Hepatocyte (in vitro differentiated cells): Measurements from ENCODE around the gene NT5M. TPM values are rescaled to one million over a fixed set of nuclear protein-coding genes. Genes with fewer than 3 reads are reported as not detected.

Experiments used
- DNase-seq: peaks from one replicate; pipeline ENCODE4 v3.0.0-alpha.2; 2016; ENCODE audit warnings: low spot score
- H2AFZ ChIP-seq: fragments of 200-600 bp; sonication (generic); 2 replicates; pipeline ENCODE4 v1.6.0; 2016; ENCODE audit warnings: antibody characterized with exemption, mild to moderate bottlenecking
- H3K27ac ChIP-seq: fragments of 200-600 bp; sonication (generic); 2 replicates; pipeline ENCODE4 v1.5.1; 2016; ENCODE audit warnings: mild to moderate bottlenecking
- H3K27me3 ChIP-seq: fragments of 200-600 bp; sonication (generic); 2 replicates; pipeline ENCODE4 v1.6.1; 2016
- H3K36me3 ChIP-seq: fragments of 200-600 bp; sonication (generic); replicated peaks from 2 replicates; pipeline ENCODE4 v1.5.1; 2016; ENCODE audit warnings: low read depth; ENCODE audit not compliant: insufficient read depth
- H3K4me1 ChIP-seq: fragments of 200-600 bp; sonication (generic); 2 replicates; pipeline ENCODE4 v1.5.1; 2016; ENCODE audit warnings: mild to moderate bottlenecking, moderate library complexity; ENCODE audit not compliant: insufficient read depth
- H3K4me2 ChIP-seq: fragments of 200-600 bp; sonication (generic); 2 replicates; pipeline ENCODE4 v1.6.0; 2016
- H3K4me3 ChIP-seq: fragments of 200-600 bp; sonication (generic); 2 replicates; pipeline ENCODE4 v1.5.1; 2016; ENCODE audit warnings: mild to moderate bottlenecking
- H3K79me2 ChIP-seq: fragments of 200-600 bp; sonication (generic); 2 replicates; pipeline ENCODE4 v1.6.0; 2017; ENCODE audit warnings: mild to moderate bottlenecking
- H3K9me2 ChIP-seq: fragments of 200-600 bp; sonication (generic); replicated peaks from 2 replicates; pipeline ENCODE4 v1.6.0; 2017; ENCODE audit warnings: mild to moderate bottlenecking; ENCODE audit not compliant: insufficient read depth
- H3K9me3 ChIP-seq: fragments of 200-600 bp; sonication (generic); 2 replicates; pipeline ENCODE4 v1.5.1; 2016; ENCODE audit warnings: low read depth, mild to moderate bottlenecking
- H4K20me1 ChIP-seq: fragments of 200-600 bp; sonication (generic); 2 replicates; pipeline ENCODE4 v1.6.0; 2016; ENCODE audit warnings: mild to moderate bottlenecking; ENCODE audit not compliant: insufficient read depth, poor library complexity, severe bottlenecking
- EZH2 ChIP-seq: fragments of 200-600 bp; sonication (generic); IDR thresholded peaks from 2 replicates; pipeline ENCODE4 v1.6.1; 2016; ENCODE audit warnings: antibody characterized with exemption, mild to moderate bottlenecking, borderline replicate concordance
- EZH2phosphoT487 ChIP-seq: fragments of 200-600 bp; sonication (generic); IDR thresholded peaks from one replicate; pipeline ENCODE4 v1.6.1; 2018; ENCODE audit warnings: antibody characterized with exemption, mild to moderate bottlenecking, low read depth, moderate library complexity; ENCODE audit not compliant: unreplicated experiment, severe bottlenecking
- WGBS: methylation state at CpG from one replicate; pipeline ENCODE4 v1.1.6; 2016; ENCODE audit warnings: low lambda C conversion rate; ENCODE audit errors: missing lambda C conversion rate; 5-methylcytosine and 5-hydroxymethylcytosine counted together
- polyA plus RNA-seq: library from polyadenylated mRNA; unstranded; fragments of >200 nt; fragmentation: Nextera tagmentation; extraction: Ambion mirVana; gene quantifications from 2 replicates; pipeline ENCODE4 v1.2.1, GENCODE V29; 2016
- total RNA-seq: library from RNA; depleted of rRNA; stranded (reverse); fragments of >200 nt; gene quantifications from 2 replicates; pipeline ENCODE4 v1.2.3, GENCODE V29; 2014
- TF ChIP-seq, protein P1 (sequence below): fragments of 200-600 bp; sonication (generic); IDR thresholded peaks from 2 replicates; pipeline ENCODE4 v1.5.1; 2016; ENCODE audit warnings: antibody characterized with exemption, mild to moderate bottlenecking; ENCODE audit not compliant: poor library complexity

The NT5M gene
- total and polyA plus RNA-seq, 2 experiments from 2014 or later = 3.4 to 3.5 TPM

DNA sequence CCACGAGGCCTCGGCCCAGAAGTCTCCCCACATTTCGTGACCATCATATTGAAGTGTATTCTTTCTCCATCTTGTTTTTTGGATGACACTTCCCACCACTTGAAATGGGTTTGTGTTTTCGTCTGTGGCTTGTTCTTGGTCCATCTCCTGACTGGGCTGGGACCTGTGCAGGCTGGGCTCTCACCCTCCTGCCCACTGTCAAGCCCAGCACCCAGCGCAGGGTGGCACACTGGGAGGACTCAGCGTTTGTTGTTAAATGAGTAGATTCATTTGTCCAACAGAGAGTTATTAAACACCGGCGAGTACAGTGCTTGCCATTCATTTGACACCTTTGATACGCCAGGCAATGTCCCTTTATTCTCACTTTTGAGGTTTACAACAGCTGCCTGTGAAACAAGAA, 22.6 kb downstream of the NT5M start:
- Histone ChIP-seq H3K9me3 (no peaks in the 10 kb centered on the region), H3K4me1 (no peaks in the 10 kb centered on the region), H3K27me3 (no peaks in the 10 kb centered on the region), H3K27ac (no peak overlapping the region), H3K9me2 (no peaks in the 10 kb centered on the region), H3K4me3 (no peak overlapping the region), H3K79me2 (no peaks in the 10 kb centered on the region), H2AFZ (no peak overlapping the region), H3K4me2 (no peak overlapping the region), H3K36me3 (no peaks in the 10 kb centered on the region), H4K20me1 (no peaks in the 10 kb centered on the region)
- DNase-seq = no peak
- WGBS = 93% methylated on average over 9 of the region's 9 CpGs
- TF ChIP-seq EZH2 = no peak
- TF ChIP-seq, protein P1, sequence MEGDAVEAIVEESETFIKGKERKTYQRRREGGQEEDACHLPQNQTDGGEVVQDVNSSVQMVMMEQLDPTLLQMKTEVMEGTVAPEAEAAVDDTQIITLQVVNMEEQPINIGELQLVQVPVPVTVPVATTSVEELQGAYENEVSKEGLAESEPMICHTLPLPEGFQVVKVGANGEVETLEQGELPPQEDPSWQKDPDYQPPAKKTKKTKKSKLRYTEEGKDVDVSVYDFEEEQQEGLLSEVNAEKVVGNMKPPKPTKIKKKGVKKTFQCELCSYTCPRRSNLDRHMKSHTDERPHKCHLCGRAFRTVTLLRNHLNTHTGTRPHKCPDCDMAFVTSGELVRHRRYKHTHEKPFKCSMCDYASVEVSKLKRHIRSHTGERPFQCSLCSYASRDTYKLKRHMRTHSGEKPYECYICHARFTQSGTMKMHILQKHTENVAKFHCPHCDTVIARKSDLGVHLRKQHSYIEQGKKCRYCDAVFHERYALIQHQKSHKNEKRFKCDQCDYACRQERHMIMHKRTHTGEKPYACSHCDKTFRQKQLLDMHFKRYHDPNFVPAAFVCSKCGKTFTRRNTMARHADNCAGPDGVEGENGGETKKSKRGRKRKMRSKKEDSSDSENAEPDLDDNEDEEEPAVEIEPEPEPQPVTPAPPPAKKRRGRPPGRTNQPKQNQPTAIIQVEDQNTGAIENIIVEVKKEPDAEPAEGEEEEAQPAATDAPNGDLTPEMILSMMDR = no peak
- no peak for TF ChIP-seq EZH2phosphoT487

DNA sequence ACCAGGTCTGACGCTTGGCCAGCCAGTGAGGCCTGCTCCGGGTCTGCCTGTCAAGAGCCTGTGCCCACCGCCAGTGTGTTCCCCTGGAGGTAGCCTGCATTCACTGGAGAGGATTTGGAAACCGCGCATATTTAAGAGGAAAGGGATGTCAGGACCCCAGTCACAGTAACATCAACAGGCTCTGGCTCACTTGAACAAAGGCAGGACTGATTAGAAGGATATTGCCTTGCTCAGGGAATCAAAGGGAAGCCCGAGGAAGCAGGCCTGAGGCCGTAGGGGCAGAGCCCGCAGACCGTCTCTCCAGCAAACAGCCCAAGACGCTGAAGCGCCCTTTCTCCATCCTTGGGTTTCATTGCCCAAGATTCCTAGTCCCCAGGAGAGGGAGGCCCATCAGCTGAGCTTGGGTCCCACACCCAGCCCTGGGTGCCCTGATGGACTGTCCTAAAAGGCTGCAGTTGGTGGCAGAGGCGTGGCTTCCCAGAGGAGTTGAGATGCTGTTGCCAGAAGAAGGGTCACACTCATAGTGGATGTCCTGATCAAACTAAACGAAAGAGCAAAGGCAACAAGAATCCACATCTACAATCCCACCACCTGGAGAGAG, 23.2 kb downstream of the NT5M start:
- H3K9me3 ChIP-seq = no peaks in the 10 kb centered on the region
- no peak overlapping the region for H2AFZ ChIP-seq
- H3K4me3 ChIP-seq = no peak overlapping the region
- no peaks in the 10 kb centered on the region for H4K20me1 ChIP-seq
- no peak for TF ChIP-seq EZH2phosphoT487
- no peak for TF ChIP-seq EZH2
- TF ChIP-seq, protein P1 = no peak
- H3K27ac ChIP-seq = no peak overlapping the region
- no peaks in the 10 kb centered on the region for H3K36me3 ChIP-seq
- no peaks in the 10 kb centered on the region for H3K27me3 ChIP-seq
- DNase-seq = no peak
- H3K9me2 ChIP-seq = no peaks in the 10 kb centered on the region
- H3K4me2 ChIP-seq = no peak overlapping the region
- no peaks in the 10 kb centered on the region for H3K79me2 ChIP-seq
- H3K4me1 ChIP-seq = no peaks in the 10 kb centered on the region
- WGBS = 88% methylated on average over 13 of the region's 13 CpGs

DNA sequence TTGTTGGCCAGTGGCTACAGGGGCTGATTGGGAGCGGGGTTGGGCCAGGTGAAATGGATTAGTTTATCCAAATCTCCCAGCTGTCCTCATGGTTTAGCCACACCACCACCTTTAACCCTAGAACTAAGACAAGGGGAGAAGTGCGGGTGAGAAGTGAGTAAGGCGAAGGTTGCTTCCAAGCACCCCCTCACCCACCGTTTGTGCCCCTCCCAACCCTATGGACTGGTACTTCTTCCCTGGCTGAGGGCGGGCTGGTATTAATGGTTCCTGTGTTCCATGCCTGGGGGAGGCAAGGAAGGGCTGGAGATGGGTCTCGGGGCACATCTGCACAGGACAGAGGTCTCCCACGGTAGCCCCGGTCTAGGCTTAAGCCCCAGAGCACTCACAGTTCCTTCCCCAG, 25.1 kb downstream of the NT5M start:
- Histone ChIP-seq H3K36me3 (no peaks in the 10 kb centered on the region), H3K9me3 (no peaks in the 10 kb centered on the region), H3K79me2 (no peaks in the 10 kb centered on the region), H2AFZ (no peak overlapping the region), H4K20me1 (no peaks in the 10 kb centered on the region), H3K9me2 (no peaks in the 10 kb centered on the region), H3K4me2 (no peak overlapping the region), H3K4me3 (no peak overlapping the region), H3K27me3 (no peaks in the 10 kb centered on the region), H3K27ac (no peak overlapping the region), H3K4me1 (no peaks in the 10 kb centered on the region)
- no peak for DNase-seq
- WGBS = 78% methylated on average over 8 of the region's 8 CpGs
- TF ChIP-seq EZH2 = no peak
- TF ChIP-seq, protein P1 = no peak
- TF ChIP-seq EZH2phosphoT487 = no peak

DNA sequence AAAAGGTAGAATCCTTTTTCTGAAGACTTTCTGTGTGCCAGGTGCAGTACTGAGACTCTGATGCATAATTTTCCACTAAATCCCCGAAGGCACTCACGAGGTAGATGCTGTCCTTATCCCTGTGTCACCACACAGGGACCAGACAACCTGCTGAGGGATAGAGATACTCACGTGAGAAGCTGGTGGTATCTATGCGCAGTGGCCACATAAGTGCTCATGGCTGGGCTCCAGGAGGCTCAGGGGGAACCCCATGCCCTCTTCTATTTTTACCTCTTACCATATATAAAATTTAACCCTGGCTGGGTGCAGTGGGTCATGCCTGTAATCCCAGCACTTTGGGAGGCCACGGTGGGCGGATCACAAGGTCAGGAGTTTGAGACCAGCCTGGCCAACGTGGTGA, 38.3 kb downstream of the NT5M start:
- H4K20me1 ChIP-seq = no peaks in the 10 kb centered on the region
- no peaks in the 10 kb centered on the region for H3K27me3 ChIP-seq
- no peak overlapping the region for H3K4me3 ChIP-seq
- H3K9me2 ChIP-seq = no peaks in the 10 kb centered on the region
- no peaks in the 10 kb centered on the region for H3K36me3 ChIP-seq
- no peaks in the 10 kb centered on the region for H3K79me2 ChIP-seq
- H3K9me3 ChIP-seq = no peaks in the 10 kb centered on the region
- H3K27ac ChIP-seq = no peak overlapping the region
- no peak overlapping the region for H2AFZ ChIP-seq
- WGBS = 93% methylated on average over 7 of the region's 7 CpGs
- DNase-seq = no peak
- TF ChIP-seq, protein P1 = no peak
- TF ChIP-seq EZH2phosphoT487 = no peak
- no peaks in the 10 kb centered on the region for H3K4me1 ChIP-seq
- H3K4me2 ChIP-seq = no peak overlapping the region
